GM12872 (cell line): ENCODE measurements around the gene DPP6.

Experiments used
- CTCF ChIP-seq: IDR thresholded peaks from 3 replicates; pipeline ENCODE4 v1.5.1; 2011; ENCODE audit warnings: low read depth, mild to moderate bottlenecking, low read length, moderate library complexity; ENCODE audit not compliant: insufficient read depth

The DPP6 gene

DNA sequence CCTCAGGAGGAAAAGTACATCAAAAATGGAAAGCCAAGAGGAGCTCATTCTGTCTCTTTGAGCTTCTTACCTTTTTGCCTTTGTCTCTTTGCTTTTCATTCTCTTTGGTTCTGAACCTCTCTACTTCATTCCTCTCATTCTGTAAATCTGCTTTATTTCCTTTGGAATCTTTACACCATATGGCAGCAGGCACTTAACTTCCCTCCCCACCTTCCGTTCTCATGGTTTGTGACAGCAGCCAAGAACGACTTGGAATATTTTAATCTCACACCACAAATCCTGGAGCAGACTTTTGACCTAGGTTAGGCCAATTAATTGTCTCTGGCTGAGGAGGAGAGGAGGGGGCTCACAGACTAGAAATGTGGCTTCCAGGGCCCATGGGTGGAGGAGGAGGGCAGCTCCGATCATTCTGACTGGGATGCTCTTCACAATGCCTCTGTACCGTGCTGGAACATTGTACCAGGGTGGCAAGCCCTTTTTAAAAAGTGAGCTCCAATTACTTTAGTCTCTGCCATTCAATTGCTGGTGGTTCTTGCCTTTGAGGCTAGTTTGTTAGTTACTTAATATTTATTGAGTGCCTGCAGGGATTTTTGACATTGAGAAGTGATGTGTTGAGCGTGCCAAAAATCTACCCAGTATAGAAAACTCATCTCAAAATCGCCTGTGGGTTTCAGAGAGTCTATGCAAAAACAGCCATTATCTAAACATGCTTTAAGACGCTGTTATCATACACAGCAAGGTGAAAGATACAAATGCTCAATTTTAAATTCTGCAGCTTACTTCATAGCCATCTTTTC lies 386.6 kb downstream of the DPP6 start:
- TF ChIP-seq CTCF = no peak

GRCh38 chr7:154440058-154440457 lies 387.9 kb downstream of the DPP6 start:
- no peak for TF ChIP-seq CTCF

- no peak for TF ChIP-seq CTCF
Measured at GRCh38 chr7:154440651-154441050, 388.5 kb downstream of the DPP6 start.

- TF ChIP-seq CTCF = no peak
Measured at GRCh38 chr7:154441811-154442210, 389.6 kb downstream of the DPP6 start.

GRCh38 chr7:154442939-154443338 lies 390.7 kb downstream of the DPP6 start:
- TF ChIP-seq CTCF = no peak

- no peak for TF ChIP-seq CTCF
Measured at GRCh38 chr7:154450451-154450850, 398.3 kb downstream of the DPP6 start.

GRCh38 chr7:154451480-154452457 lies 399.6 kb downstream of the DPP6 start:
- TF ChIP-seq CTCF = no peak
